ENCODE measurements around the gene PECR.

DNA sequence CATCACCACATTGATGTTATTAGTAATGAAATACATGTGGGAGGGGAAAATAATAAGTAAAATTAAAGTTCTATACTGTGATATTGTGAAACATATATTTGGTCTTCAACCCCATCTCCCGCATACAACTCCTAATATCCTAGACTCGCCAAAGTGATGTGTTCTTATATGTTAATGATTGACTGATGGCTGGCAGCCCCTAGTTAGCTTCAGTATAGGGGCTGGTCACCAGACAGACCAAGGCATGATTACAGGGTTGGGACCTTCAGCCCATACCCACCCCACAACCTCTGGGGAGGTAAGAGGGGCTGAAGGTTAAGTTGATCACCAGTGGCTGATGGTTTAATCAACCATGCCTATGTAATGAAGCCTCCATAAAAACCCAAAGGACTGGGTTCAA is 40.2 kb downstream of the PECR start:
- TF ChIP-seq CTCF (IDR thresholded peaks at IDR 0.05 in 2 of 3, conservative IDR thresholded peaks at IDR 0.05 in 1 of 3; ENCODE audit: borderline replicate concordance in 1 of 3, insufficient read depth in 1 of 3, low read depth in 2 of 3, low read length in 2 of 3) (no peak), POLR2AphosphoS5 (IDR thresholded peaks at IDR 0.05; ENCODE audit: low read depth, low read length) (no peak), EZH2 (IDR thresholded peaks at IDR 0.05) (no peak), POLR2A (IDR thresholded peaks at IDR 0.05; ENCODE audit: borderline replicate concordance, extremely low read depth, insufficient read depth, insufficient read length) (no peak), EGR1 (IDR thresholded peaks at IDR 0.05; ENCODE audit: low read depth) (no peak), YY1 (IDR thresholded peaks at IDR 0.05; ENCODE audit: extremely low read depth, insufficient replicate concordance, low read depth, low read length) (no peak), SRF (IDR thresholded peaks at IDR 0.05; ENCODE audit: low read depth) (no peak), FOSL1 (IDR thresholded peaks at IDR 0.05; ENCODE audit: low read depth) (no peak), REST (IDR thresholded peaks at IDR 0.05; ENCODE audit: low read depth) (no peak), ELF1 (IDR thresholded peaks at IDR 0.05; ENCODE audit: borderline replicate concordance, low read depth) (no peak)
